ENCODE measurements around the gene GBP7.

DNA sequence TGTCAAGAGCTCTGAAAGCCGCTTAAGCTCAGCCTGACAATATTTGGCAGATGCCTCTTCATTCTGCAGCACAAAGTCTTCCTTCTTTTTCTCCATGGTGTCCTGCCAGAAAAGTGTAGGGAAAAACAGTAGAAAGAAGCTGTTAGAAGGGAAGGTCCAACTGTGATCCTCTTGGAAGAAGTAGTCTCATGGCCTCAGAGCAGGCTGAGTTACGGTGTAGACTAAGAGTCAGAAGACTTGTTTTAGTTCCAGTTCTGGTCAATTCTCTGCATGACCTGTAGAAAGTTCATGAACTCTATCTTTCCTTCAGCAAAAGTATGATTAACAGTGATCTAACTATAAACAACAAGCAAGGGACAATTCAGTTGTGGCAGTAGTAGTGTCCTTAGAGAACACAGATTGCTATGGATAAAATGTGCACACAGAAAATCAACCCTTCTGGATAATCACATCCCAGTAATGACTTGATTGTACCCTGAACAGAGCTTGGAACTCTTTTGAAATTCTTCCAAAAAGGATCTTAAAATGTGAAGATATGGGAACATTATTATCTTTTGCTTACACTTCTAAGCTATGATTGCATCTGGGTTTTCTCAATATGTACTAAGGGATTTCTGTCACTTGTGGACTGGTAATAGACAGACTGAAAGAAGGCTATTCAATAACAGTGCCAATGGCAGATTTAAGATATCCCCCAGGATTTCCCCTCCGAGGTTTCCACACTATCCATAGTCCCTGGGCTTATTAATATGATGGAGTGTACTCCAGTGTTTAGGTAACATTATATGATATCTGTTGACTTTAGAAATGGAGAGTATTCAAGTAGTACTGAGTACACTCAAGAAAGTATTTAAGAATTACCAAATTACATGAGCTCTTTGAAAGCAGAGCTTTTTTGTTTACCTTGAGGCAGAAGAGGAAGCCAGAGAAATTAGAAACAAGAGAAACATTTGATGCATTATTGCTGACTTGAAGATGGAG, 27.8 kb downstream of the GBP7 start:
- TF ChIP-seq EZH2 (IDR thresholded peaks at IDR 0.05): no peak
- TF ChIP-seq, protein P1, sequence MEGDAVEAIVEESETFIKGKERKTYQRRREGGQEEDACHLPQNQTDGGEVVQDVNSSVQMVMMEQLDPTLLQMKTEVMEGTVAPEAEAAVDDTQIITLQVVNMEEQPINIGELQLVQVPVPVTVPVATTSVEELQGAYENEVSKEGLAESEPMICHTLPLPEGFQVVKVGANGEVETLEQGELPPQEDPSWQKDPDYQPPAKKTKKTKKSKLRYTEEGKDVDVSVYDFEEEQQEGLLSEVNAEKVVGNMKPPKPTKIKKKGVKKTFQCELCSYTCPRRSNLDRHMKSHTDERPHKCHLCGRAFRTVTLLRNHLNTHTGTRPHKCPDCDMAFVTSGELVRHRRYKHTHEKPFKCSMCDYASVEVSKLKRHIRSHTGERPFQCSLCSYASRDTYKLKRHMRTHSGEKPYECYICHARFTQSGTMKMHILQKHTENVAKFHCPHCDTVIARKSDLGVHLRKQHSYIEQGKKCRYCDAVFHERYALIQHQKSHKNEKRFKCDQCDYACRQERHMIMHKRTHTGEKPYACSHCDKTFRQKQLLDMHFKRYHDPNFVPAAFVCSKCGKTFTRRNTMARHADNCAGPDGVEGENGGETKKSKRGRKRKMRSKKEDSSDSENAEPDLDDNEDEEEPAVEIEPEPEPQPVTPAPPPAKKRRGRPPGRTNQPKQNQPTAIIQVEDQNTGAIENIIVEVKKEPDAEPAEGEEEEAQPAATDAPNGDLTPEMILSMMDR (IDR thresholded peaks at IDR 0.05): no peak
